Activated CD8-positive, alpha-beta memory T cell treated with anti-CD3 and anti-CD28 coated beads, Interleukin-2, amount 50 U/mL, for 24 hours (primary cell): ENCODE results near the gene IVD.
A peak's percentile ranks its signal among the peaks of the same experiment; 100 is the strongest.

Source experiments
- DNase-seq: peaks from one replicate; pipeline ENCODE4 v3.0.0-alpha.2; 2020; ENCODE audit errors: extremely low read depth

IVD gene

DNA sequence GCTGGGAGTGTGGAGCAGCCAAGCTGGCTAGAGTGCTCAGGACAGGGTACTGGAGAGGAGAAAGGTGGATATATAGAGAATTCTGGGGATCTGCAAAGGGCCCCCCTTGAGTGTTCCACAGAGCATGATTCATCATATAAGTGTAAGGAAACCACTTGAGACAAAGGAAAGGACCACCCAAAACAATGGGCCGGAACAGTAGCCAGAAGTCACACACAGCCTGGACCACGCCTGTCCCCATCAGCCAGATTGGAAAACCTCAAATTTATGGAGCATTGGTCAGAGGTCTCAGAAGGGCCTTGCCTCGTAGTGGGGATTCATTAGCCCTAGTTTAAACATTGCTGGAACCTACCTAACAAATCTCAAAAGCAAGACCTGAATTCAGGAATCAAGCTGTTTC, 28.0 kb upstream of the IVD start:
- DNase-seq = no peak

DNA sequence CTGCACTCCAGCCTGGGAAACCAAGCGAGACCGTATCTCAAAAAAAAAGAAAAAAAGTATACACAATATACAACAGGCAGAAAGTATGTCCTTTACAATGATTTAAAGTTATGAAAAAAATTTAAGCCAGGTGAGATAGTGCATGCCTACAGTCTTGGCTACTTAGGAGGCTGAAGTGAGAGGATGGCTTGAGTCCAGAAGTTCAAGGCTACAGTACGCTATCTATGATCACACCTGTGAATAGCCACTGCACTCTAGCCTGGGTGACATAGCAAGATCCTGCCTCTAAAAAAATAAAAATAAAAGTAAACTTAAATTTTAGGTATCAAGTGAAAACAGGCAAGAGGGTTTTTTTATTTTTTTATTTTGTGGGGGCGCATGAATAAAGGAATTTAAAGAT, 26.2 kb upstream of the IVD start:
- DNase-seq = no peak

DNA sequence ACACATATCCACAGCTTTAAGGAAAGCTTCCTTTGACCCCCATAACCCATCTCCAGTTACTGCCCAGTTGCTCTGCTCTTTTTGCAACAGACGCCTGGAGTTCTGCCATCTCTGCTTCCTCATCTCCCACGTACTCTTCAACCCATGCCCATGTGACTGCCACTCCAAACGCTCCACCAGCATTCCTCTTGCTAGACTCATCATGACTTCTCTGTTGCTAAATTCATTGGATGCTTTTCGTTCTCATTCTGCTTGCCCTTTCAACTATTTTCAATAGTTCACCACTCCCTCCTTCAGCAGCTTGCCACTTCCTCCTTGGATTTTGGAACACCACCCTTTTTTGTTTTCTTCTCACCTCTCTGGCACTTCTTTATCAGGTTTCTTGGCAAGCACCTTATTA, 25.7 kb upstream of the IVD start:
- DNase-seq = no peak

DNA sequence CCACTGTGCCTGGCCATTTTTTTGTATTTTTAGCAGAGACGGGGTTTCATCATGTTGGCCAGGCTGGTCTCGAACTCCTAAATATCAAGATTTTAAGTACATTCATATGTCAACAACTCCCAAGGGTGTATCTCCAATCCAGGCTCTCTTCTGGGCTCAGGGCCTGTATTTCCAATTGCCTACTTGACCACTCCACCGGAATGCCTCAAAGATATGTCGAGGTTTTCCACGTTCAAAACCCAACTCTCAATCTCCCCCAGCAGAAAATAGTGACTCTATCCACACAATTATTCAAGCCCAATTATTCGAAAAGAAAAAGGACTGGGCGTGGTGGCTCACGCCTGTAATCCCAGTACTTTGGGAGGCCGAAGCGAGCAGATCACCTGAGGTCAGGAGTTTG, 25.0 kb upstream of the IVD start:
- no peak for DNase-seq

DNA sequence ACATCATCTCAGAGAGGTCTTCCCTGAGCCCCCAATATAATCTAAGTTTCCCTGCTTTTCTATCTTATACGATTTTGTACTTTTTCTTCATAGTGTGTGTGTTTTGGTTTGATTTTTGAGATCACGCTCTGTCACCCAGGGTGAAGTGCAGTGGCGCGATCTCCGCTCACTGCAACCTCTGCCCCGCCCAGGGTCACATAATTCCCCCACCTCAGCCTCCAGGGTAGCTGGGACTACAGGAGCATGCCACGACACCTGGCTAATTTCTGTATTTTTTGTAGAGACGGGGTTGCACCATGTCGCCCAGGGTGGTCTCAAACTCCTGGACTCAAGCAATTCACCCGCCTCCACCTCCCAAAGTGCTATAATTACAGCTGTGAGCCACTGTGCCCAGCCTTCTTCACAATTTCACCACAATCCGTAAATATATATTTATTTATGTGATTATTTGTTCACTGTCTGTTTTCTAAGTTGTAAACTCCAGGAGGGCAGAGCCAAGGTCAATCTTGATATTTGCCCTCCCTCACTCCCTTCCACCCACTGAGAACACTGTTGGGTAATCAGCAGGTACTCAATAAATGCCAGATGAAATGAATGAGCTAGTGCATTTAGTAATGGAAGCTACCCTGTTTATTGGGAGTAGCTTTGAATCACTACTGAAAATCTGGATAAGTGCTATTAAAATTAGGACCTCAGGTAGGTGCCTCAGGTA, 23.6 kb upstream of the IVD start:
- DNase-seq = no peak

DNA sequence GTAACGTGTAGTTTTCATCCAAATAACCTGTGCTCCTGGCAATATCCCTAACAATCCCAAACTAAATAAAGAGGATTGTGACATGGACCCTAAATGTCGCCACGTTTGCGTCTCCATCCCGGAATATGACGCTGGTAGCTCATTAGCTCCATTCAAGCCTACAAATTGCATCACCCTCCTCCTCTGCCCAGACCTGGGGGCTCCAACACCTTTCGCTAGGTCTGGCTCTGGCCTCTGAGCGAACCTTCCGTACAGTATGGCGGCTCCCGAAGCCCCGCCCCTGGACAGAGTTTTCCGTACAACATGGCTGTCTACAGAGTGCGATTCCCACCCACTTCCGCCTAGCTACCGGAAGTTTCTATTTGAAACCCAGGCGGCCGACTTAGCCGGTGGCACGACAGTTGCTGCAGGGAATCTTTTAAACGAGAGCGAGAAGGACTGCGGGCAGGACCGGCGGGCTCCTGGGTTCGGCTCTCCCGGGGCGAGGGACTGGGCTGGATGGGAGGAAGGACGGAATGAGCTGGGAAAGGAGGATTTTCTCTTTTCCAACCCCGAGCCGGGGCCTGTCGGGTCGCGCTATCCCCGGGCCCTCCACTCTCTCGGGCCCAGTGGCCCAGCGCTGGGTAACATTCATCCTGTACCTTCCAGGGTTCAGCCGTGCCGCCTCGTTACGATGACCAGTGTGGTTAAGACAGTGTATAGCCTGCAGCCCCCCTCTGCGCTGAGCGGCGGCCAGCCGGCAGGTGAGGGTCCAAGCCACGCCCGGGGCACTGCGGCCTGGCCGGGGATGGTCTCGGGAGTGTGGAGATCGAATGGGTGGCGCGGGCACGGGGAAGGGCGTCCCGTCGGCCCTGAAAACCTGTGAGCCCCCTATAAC, 22.8 kb upstream of the IVD start, which contains the start of gene KNSTRN:
KNSTRN (plus strand) TSS at position 142 of the 877 bp plus-strand sequence; CDS start at position 257, 115 bp downstream.
- DNase-seq = peak; percentile 86

DNA sequence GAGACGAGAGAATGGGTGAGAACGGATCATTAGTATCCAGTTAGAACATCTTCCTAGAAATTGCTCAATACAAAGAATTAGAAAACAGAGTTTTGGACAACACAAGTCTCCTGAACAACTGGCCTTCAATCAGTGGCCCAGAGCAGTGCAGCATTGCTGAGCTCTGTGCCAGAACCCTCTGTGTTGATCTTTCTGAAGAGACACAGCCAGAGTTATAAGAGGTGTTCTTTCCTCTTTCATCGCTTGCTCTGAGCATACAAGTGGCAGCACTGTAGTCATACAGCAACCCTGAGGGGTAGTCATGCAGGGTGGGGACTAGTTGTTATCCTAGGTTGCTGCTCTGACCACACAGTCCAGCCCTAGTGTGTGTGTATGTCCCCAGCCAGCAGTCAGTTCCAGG, 19.1 kb upstream of the IVD start:
- no peak for DNase-seq

DNA sequence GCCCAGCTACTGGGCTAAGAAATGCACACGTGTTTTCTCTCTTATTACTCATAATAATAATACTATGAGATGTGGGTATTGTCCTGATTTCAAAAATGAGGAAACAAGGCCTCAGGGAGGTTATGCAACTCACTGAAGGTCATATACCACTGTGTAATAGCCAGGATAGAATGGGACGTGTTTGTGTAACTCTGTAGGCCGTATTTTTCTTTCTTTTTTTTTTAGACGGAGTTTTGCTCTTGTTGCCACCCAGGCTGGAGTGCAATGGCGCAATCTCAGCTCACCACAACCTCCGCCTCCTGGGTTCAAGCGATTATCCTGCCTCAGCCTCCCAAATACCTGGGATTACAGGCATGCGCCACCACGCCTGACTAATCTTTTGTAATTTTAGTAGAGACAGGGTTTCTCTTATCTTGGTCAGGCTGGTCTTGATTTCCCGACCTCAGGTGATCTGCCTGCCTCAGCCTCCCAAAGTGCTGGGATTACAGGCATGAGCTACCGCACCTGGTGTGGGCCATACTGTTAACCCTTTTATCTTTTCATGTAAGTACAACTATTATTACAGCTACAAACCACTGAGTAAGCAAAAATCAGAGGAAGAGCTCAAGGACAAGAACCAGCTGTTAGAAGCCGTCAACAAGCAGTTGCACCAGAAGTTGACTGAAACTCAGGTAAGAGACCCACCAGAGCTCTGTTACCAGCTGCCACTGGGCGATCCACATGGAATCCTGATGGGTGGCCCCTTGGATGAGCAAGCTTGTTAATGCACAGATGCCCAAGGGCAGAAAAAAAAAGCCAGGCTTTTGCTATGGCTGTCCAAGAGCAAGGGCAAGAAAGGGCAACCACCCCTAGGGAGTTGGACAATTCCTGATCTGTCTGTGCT, 16.4 kb upstream of the IVD start:
- DNase-seq = no peak

DNA sequence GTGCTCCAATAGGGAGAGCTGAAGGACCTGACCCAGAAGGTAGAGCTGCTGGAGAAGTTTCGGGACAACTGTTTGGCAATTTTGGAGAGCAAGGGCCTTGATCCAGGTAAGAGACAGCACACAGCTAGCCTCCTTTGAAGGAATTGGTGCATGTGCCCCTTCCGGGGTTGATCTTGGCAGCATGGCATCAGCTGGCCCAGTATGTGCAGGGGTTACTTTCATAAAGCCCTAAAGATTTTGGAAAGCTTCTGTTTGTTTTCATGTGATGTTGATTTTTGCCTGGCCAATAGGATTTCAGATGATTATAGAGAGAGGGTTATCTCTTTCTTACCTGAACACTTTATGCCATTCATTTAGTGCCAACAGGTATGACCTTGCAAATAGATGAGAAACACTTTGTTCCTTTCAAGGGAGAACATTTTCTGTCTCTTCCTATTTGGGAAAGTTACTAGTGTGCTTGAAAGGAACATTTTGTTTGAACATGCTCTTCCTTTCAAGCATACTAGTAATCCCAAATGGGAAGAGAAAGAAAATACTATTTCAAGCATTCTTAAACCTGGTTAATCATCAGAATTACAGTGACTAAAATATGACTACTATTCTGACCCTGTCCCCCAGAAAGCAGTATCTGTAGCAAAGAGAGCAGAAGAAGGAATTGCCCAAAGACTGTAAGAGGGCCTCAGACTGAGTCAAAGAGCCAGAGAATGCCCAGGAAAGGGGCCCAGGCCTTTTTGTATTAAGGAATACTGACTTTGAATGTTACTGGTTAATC, 15.6 kb upstream of the IVD start:
- DNase-seq = no peak

DNA sequence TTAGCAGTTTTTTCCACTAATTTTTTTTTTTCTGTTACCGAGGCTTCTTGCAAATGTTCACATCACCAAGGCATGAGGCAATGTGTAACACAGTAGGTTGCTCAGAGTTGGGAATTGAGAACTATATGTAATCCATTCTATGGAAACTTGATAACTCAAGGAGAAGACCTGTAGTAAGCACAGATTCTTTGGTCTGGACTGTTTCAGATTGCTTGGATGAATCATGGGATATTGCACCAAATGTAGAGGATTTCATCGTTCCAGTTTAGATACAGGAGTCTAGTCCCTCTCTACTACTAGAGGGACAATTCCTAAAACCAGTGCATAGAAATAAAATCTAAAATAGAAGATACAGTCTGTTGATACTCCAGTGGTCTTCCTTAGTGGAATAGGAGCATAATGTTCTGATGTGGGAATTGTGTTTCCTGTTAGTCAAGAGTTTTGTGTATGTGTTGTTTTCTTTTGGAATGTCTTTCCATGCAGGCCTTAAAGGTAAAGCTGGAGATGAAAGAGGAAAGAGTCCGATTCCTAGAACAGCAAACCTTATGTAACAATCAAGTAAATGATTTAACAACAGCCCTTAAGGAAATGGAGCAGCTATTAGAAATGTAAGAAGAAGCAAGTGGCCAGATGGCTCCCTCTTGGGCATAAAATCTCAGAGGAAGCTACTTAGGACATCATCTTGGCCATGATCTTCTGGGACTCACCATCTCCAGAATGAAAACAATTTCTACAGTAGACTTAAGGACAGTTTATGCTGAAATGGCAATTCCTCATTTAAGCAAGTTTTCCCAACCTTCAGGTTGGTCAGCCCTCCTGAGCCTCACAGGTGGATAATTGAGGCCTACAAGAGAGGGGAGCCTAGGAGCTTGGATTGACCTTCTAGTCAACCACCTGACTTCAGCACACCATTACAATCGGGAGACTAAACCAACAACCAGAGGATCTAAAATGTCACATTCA, 12.3 kb upstream of the IVD start:
- DNase-seq = no peak

DNA sequence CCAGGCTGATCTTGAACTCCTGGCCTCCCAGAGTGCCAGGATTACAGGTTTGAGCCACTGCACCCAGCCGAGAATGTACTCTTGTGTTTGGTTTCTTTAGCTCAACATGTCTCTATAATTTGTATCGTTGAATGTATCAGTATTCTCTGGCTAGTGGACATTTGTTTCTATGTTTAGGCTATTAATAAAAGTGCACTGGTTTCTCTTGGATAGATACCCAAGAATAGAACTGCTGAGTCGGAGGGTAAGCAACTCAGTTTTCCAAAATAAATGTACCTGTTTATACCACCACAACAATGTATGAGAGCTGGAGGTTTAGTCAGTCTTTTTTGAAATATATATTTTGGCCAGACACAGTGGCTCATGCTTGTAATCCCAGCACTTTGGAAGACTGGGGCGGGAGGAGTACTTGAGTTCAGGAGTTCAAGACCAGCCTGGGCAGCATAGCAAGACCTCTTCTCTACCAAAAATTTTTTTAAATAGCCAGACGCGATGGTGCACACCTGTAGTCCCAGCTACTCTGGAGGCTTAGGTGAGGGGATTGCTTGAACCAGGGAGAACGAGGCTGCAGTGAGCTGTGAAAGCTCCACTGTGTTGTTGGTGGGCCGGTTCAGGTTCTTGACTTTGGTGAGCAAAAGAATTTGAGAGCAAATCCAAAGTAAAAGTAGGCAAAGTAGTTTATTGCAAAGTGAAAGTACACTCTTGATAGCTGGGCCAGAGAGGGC, 7.7 kb upstream of the IVD start:
- DNase-seq = no peak

DNA sequence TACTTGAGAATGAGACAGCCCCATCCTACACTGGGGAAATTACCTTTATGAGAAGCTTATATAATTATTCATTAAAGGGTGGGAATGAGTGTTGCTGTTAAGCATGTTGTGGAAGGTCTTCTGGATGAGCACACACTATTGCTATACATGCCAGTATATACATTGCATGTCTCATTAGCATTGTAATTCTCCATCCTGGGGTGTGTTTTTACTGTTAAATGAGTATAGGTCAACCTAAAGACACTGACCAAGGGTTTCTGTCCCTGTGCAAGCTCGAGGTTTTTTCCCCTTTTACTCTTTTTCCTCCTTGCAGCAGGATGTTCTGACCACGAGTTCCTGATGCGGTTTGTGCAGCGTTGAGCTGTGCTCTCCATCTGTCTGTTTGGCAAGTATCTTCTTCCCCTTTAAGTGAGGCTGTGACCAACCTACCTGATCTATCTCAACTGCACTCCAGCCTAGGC, 7.2 kb upstream of the IVD start:
- DNase-seq = no peak

DNA sequence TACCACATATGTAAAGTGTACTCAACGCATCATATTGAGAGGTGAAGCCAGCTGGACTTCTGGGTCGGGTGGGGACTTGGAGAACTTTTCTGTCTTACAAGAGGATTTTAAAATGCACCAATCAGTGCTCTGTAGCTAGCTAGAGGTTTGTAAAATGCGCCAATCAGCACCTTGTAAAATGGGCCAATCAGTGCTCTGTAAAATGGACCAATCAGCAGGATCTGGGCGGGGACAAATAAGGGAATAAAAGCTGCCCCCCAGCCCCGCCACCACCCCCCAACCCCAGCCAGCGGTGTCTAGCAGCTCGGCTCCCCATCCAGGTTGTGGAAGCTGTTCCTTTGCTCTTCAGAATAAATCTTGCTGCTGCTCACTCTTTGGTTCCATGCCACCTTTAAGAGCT, 6.2 kb upstream of the IVD start:
- DNase-seq = no peak

DNA sequence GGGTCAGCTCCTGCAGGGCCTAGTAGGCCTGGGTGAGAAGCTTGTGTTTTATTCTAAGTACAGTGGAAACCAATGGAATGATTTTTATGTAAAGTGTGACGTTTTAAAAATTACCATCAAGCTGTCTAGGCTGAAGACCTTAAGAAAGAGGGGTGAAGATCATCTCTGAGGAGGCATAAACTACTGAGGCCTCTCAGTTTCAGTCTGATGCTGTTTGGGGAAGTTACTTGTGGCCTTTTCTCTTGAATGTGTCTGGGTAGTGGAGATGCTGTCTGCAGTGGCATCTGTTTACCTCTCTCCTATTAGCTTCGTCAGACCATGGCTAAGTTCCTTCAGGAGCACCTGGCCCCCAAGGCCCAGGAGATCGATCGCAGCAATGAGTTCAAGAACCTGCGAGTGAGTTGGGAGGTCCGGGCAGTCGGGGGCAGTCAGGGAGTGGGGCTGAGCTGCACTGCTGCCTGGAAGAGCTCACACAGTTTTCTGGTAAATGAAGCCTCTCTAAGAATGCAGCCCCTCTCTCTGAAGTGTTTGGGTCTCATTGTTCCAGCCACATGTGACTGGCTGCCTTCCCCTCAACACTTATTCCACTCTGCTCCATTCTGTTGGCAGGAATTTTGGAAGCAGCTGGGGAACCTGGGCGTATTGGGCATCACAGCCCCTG, 1.9 kb downstream of the IVD start:
- no peak for DNase-seq

DNA sequence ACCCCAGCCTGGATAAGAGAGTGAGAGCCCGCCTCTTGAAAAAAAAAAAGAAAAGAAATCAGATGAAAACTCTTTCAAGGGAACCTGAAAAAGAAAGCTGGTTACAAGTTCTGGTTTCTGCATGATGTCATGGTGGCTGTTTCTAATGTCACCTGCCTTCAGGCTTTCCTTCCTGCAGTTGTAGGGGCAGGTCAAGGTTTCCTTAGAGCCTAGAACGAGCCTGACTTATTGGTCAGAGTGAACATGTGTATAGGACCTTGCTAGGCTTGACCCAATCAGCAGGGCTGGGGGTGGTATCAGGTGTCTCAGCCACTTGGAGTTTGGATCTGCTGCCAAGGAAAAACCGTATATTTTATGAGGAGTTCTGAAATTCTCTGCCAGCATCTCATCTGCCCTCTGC, 3.8 kb downstream of the IVD start:
- no peak for DNase-seq

DNA sequence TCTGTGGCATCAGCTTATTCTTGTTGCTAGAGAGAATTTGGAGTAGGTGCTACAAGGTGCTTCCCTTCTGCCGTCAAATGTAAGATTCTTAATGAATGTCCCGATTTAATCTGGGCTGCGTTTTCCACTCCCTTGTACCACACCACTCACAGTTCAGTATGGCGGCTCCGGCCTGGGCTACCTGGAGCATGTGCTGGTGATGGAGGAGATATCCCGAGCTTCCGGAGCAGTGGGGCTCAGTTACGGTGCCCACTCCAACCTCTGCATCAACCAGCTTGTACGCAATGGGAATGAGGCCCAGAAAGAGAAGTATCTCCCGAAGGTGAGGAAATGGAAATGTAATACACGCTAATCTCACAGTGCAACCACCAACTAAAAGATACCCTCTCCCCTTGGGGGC, 4.9 kb downstream of the IVD start:
- no peak for DNase-seq

DNA sequence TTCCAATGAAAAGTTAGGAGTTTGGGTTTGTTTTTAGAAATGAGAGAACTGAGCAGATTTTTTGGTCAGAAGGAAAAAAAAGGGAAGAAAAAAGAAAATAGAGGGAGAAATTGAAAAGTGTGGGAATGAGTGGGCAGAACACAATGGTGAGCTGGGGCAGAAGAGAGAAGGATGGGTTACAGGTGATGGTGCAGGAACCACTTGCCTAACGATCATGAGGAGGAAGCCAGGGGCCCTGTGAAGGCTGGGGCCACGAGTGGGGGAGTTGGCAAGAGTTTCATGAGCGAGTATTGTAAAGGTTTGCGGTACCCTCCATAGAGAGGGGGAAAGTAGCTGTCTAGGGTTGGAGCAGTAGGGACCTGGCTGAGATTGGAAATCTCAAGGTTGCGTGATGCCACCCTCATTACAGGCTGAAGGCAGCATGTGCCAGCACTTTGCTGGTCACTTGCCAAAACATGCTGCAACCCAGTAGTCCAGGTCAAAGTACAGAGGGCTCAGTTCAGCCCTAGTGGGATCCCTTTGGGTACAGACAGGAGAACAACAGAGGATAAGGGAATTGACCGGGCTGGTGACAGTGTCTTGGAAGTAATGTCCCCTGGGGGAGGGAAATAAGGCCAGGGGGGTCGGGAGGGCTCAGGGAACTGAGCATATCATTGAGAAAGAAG, 6.6 kb downstream of the IVD start:
- no peak for DNase-seq

DNA sequence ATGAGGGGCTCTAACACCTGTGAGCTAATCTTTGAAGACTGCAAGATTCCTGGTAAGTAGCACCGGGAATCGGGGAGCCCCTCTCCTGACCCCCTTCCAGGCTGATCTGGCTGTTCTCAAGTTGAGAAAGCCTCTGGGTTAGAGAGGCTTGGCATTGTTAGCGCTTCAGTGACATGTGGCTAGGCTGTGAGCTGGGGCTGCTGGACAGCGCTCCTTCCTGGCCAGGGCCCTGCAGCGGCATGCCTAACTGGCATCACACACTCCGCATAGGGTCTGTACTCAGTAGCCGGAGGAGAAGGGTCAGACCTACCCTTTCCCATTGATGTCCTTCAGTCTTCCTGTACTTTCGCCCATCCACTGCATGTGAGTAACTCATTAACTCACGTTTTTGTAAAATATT, 7.4 kb downstream of the IVD start:
- DNase-seq = no peak
